GM19240 (cell line): ENCODE results near the gene DLL1.
"Not testable (repeated sequence)": the region's sequence is repeated elsewhere in the genome, so short reads cannot be mapped to it uniquely, and the experiment has no call there.

Experiments used
- DNase-seq: peaks from one replicate; pipeline ENCODE4 v3.0.0; 2011; ENCODE audit warnings: low spot score; ENCODE audit not compliant: insufficient read length

The DLL1 gene

DNA sequence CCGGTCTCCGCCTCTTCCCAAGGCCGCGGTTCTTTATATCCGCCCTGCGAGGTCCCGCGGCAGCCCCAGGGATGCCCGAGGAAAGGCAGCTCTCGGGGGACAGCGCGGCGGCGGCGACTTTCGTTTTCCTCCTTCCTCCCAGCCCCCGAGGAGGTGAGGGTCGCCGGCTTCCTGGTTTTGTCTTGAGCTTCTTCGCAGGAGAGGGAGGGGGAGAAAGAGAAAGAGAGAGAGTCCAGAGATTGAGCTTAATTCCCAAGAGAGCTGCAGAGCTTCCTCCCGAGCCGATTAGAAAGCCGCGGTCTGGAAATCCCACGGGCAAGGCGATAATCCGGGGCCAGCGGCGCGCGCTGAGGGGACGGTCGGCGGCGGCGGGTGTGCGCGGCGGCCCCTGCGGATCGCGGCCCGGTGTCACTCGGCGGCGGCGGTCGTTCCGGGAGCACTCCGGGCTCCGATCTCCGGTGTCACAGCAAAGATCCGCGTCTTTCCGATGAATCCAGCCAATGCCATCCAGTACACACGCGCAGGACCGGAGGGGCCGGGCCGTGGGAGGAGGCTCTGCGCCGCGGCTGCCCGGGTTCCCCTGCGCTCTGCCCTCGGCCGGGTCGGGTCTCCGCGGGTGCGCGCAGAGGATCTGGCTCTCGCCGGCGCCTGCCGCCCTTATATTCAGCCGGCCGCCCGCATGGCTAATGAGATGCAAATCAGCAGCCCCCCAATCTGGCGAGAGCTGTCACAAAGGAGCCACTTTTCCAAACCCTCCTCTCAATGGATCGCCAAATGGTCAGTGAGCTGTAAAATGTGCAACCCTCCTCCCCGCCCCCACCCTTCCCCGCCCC, at the start of gene DLL1:
Gene DLL1 (minus strand): TSS at position 783 of the 833 bp plus-strand sequence. CDS start 939 bp downstream, outside the sequence.
- DNase-seq = no peak

GRCh38 chr6:170335199-170335598, 44.3 kb upstream of the DLL1 start:
- DNase-seq = not testable (repeated sequence)

GRCh38 chr6:170329321-170329720, 38.4 kb upstream of the DLL1 start:
- no peak for DNase-seq

- no peak for DNase-seq
These were observed 26.8 kb upstream of the DLL1 start for GRCh38 chr6:170317718-170318117.

DNA sequence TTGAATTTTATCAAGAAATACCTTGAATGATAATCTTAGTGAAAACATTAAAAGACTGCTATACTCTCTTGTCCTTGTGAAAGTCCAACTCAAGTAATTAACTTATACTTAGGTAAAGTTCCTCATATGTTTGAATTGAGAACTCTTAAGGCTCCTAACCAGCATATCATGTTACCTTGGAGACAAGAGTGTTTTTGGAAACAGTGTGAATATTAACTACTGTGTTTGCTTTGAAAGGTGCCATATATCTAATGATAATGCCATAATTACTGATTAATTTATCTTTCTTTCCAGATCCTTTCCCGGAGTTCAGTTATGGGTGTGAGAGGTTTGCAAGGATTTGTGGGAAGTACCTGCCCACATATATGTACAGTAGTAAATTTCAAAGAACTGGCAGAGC, 26.2 kb upstream of the DLL1 start:
- no peak for DNase-seq

GRCh38 chr6:170316071-170316470, 25.2 kb upstream of the DLL1 start:
- no peak for DNase-seq

DNA sequence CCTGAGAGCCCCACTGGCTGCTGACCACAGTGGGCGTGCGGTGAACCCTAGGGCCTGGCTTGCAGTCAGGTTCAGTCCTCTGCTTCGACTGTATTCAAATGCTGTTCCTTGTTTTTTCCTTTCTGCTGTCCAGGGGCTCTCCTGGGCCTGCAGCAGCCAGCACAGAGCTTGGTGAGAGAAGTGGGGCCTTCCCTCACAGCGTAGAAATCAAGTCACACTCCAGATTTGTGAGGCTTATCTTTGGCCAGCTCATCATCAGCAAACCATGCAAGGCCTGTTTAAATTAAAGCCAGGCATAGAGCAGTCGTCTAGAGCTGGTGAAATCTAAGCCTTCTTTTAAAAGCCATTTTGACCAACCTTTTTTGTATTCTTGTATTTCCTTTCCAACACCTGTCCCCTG, 24.1 kb upstream of the DLL1 start:
- DNase-seq = no peak

- no peak for DNase-seq
These were observed 22.9 kb upstream of the DLL1 start for GRCh38 chr6:170313716-170314295.

GRCh38 chr6:170312876-170313275, 22.0 kb upstream of the DLL1 start:
- DNase-seq = no peak

- DNase-seq = no peak
These were observed 20.8 kb upstream of the DLL1 start for GRCh38 chr6:170311696-170312095.

DNA sequence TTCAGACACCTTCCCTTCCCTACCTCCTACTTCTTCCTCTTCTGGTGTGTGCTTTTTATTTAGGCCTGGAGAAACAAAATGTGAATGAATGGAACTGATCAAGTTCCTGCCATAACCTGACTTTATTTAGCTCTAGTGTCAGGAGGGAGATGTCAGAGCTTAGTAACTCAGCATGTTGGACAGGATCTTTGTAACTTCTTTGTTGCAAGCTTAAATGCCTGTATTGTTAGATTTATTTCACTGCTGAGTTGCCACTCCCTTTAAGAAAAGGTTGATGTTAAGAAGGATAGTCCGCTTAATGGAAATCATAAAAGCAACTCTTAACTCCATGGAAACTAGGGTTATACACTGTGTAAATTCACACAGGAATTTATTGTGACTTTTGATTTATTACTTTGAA, 17.9 kb upstream of the DLL1 start:
- DNase-seq = no peak

- DNase-seq = no peak
These were observed 16.2 kb upstream of the DLL1 start for GRCh38 chr6:170307080-170307545.

DNA sequence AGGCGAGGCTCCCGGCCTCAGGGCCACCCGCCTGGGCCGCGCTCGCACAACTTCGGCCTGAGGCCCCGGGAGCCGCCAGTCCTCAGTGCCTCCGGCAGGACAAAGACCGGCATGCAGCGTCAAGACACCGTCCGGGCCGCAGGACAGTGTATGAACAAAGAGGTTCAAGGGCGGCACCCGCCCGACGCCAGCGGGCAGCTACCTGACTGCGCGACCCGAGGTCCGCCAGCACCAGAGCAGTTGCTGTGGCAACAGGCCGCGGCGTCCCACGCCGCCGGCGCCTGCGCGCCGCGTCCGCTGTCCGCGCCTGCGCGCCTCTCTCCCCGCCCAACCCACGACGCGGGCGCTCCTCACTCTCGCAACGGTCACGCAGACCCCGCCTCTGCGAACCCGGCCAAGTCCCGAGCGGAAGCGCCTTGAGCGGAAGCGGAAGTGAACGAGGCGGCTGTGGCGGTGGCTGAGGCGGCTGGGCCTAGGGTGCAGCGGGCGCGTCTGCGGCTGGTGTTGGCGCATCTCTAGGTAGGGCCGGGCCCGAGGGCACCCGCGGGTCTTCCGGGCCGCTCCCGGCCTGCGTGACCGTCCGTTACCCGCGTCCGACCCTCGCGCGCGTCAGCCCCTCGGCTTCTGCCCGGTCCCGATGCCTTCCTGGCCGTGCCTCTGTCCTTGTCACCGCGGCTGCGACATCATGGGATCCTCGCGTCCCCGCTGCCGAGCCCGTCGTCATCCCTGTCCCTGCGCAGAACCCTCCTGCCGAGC, 15.6 kb upstream of the DLL1 start, which contains the start of gene FAM120B:
Gene FAM120B (plus strand): TSS at position 435 of the 756 bp plus-strand sequence. CDS start 10,633 bp downstream, outside the sequence.
- DNase-seq = peak; percentile 91

- no peak for DNase-seq
These were observed 15.0 kb upstream of the DLL1 start for GRCh38 chr6:170305805-170306323.

DNA sequence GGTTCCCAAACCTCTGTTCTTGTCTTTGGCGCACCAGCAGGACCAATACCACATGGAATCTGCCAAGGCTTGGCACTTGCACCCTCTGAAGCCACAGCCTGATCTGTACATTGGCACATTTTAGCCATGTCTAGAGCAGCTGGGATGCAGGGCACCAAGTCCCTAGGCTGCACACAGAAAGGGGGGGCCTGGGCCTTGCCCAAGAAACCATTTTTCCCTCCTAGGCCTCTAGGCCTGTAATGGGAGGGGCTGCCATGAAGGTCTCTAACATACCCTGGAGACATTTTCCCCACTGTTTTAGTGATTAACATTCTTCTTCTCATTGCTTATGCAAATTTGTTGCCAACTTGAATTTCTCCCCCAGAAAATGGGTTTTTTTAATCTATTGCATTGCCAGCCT, 10.3 kb upstream of the DLL1 start:
- no peak for DNase-seq

GRCh38 chr6:170298688-170299087, 7.8 kb upstream of the DLL1 start:
- DNase-seq = no peak

DNA sequence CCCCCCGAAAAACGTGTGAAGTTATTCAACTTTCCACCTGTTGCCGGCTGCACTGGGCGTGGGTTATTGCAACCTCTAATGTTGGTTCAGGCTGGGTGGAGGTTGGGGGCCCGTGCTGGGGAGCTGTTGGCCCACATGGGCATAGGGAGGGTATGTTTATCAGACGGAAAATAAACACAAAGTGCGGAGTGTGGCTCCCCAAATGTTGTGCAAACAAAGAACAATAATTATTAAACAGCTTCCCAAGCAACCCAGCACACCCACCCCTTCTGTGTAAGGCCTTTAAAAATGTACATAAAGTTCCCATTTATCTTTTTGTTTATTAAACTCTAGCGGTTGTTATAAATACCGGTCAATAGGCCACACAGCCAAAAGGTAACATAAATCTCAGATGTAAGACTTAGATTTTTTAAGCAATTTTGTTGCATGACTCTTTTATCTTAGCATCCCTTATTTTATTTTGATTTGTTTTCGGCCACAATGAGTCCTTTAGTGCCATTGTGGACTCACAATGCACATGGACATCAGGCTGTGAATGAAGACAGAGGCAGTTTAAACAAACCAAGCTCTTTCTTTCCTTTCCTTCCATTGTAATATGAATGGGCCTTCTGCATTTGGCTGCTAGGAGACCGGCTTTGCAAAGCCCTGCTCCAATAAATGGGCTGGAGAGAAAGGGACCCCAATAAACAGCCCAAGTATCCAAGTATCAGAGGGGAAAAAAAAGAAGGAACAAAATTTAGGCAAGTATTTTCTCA, 6.9 kb upstream of the DLL1 start:
- DNase-seq = no peak

DNA sequence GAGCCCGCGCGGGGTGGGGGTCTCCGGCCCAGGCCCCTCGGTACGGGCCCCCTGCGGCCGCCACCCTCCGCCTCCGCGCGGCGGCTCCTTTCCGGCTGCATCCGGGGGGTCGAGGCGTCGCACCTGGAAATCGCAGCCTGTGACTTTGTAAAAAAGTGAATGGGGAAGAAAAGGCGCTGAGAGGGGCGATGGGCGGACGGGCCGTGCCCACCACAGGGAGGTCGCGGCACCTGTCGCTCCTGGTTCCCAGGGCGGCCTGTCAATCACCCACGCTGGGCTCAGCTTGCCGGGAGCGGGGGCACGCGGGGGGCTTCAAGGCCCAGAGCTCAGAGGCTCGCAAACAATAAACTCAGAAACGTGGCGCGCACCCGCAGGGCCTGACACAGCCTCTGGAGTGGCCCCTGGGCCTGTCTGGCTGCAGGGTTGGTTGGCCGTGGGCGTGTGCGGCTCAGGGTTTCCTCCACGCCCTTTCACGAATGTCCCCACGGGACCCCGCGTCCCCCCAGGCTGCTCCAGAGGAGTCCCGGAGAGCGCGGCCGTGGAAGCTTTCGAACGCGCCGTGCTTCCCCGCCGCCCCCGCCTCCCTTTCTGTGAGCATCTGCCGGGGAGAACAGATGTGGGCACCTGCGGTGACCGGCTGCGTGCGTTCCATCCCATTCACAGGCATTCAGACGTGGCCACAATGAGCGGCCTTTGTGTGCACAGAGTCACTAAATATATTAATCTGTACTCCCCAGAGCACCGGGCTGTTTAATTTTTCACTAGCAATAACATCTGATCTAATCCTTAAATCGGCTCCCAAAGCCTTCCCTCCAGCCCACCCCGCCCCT, 6.1 kb upstream of the DLL1 start:
- DNase-seq = no peak

GRCh38 chr6:170296423-170296745, 5.5 kb upstream of the DLL1 start:
- no peak for DNase-seq
